Central memory CD4-positive, alpha-beta T cell (primary cell): ENCODE measurements around the gene TRAM2.

ENCODE experiments used
- DNase-seq: peaks from one replicate; pipeline ENCODE4 v3.0.0; 2022

The TRAM2 gene

DNA sequence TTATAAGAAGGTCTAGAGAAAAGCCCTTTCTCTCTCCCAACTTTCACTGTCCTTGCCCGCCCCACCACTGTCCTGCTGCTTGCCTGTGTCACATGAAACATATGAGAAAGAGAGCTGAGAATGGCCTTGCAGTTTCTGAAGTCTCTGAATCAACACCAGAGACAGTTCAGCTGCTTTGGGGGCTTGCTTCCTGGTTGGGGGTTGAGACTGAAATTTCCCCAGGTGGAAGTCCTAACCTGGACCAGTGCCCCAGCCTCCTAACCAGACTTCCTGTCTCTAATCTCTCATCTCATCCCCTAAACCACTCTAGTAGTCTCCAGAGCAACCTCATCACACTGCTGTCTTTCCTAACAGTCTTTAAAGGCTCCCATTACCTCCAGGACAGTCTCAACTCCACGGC is 10.7 kb downstream of the TRAM2 start:
- no peak for DNase-seq

DNA sequence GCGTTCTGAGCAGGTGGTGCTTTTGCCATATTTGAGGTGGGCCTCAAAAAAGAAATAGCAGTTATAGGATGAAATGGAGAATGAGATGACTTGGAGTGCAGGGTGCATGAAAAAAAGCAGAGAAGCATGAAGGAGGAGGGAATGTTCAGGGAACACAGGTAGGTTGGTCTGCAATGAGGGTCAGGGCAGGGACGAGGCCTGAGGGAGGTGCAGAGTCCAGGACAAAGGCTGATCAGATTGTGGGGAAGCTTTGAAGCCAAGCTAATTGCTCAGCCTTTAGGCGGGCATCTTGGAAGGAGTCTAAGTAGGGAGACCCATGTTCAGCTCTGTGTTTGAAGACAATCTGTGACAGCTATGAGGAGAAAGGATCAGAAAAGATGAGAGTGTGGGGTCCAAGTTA is 12.0 kb downstream of the TRAM2 start:
- no peak for DNase-seq

DNA sequence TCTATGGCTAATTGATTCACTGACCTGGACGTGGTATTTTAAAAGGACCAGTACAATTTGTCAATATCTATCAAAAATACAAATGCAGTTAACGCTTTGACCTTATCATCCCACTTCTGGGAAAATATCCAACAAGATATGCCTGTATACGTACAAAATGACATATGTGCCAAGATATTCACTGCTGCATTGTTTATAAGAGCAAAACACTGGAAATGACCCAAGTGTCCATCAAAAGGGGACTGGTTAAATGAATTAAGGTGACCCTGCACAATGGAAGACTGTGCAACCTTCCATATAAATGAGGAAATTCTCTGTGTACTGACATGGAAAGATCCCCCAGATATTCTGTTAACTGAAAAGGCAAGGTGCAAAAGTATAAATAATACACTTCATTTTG is 13.9 kb downstream of the TRAM2 start:
- DNase-seq: no peak

DNA sequence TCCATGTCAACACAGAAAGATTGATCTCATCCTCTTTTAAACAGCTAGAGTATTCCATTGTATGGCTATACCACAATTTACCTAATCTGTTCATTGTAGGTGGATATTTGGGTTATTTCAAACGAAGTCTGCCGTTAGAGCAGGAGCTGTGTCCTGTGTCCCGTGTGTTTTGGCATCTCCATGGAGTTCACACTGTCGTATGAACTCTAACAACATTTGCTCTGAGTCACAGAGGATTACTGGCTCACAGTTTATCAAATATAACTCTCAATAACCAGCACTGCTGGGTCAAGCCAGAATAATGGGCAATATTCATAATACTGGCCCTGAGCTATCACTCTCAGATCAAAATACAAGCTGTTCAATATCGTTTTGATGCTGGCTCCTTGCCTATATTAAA is 16.4 kb downstream of the TRAM2 start:
- DNase-seq: no peak

DNA sequence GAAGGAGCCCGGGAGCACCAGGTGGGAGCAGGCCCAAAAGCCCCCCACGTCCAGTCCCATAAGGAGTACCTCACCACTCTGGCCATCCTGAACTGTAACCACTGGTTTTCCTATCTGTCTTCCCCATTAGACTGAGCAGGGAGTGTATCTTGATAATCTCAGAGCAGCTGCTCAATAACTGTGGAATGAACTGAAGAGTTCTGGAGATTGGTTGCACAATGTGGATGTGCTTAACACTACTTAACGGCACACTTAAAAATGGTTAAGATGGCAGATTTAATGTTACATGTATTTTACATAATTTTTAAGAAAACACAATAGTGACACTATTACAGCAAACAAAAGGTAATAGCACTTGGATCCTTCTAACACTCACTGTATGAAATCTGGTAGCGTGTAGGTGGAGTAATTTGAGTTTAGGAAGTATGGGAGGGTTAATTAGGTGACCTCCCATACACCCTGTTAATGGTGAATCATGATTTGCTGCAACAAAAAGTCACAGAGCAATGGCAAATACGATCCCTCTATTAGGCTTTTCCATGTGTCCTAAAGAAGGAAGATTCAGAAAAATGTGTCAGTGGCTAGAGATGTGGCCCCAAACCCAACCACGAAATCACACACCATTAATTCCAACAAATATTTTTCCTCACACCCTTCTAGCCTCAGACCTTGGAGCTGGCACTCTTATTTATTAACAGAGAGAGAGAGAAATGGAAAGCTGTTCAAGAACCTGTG is 18.4 kb downstream of the TRAM2 start:
- DNase-seq: no peak

DNA sequence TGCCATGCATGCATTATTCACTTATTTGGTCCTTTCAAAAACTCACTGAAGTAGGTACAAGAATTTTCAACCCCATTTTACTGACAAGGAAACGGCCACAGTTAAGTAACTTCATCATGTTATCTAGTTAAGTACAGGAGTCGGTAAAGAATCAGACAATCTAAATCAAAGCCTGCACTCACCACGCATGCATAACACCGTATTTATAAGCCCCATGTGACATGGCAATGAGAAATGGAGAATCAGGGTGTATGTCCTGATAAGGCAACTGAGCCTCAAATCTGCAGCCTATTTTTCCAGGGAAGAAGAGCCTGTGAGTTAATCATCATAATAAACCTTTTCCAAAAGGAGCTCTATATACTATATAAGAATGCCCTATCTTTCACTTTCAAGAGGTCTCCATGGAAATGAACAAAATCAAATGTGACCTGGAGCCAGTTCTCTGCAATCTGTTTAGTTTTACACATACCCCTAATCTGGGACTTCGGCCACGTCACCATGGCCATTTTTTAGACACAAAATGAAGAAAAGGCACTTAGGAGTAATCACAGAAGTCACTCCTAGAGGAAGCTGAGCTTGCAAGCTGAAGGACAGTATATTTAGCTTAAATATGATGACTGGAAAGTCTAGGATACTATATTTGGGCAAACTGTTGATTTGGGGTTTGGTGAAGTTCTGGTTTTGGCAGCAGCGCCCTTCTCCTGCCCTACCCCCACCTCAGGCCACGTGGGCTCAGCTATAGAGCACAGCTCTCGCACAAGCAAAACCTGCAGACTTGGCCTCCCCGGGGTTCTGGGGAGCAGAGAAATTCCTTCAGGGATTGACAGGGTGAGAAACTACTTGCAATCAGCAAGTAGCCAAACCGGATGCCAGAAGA is 19.2 kb downstream of the TRAM2 start:
- DNase-seq: no peak

DNA sequence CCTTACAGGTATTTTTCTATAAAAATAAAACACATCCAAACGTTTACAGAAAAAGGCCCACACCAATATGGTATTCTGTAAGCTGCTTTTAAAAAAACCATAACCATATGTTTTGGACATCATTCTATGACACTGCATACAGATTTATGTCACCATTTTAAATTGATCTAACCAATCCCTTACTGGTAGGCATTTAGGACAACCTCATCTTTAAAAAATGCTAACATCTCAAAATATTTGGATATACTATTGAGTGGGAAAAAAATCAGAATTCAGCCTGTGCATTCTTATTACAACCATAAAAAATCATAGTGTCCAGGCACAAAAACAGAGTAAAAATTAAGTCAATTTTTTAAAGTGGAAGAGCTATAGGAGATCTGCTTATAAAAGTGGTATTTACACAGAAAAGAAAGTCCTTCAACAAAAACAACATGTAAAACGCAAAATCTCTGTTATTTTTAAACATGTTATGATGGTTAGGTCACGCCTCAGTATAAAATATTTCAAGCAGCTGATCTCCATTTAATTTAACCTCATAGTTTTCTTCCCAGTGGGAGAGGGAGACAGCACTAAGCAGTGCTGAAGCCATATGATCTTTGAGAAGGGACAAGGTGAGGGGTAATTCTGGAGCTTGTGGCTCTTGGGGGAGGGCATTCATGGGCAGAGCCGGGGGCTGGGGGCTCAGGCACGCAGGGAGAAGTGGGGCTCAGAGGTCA is 21.2 kb downstream of the TRAM2 start:
- no peak for DNase-seq

DNA sequence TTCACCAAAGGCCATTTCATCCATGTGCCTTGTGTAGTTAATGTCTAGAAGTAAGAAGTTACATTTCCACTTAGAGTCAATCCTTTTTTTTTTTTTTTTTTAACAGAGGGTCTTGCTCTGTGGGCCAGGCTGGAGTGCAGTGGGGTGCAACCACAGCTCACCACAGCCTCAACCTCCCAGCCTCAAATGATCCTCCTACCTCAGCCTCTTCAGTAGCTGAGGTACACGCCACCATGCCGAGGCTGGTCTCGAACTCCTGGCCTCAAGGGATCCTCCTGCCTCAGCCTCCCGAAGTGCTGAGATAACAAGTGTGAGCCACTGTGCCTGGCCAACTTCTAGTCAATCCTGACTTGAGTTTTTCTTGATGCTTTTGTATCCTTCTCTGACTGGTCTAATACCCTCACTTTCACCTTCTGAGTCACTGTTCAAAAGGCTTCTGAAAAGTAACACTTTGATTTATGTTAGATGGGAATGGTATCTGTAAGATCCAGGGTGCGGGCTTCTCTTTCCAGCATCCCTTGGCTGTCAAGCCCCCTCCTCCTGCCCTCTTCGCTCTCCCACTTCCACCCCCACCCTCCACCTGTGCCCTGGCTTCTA is 22.1 kb downstream of the TRAM2 start:
- no peak for DNase-seq

DNA sequence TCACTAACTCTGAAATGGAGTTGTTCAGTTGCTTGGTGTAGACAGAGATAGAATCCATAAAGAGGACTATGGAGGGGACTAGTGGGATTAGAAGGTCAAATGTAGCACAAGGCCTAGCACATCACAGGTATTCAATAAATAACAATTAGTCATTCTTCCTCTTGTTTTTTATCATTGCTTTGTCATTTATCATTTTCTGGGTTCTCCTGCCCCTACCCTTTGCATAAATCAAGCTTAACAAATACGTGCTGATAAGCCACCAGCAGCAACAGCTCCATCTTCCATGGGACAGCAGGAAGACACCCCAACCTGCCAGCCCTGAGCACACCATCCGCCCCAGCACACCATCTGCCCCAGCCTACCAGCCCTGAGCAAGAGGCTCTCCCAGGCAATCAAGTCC is 23.1 kb downstream of the TRAM2 start:
- no peak for DNase-seq

DNA sequence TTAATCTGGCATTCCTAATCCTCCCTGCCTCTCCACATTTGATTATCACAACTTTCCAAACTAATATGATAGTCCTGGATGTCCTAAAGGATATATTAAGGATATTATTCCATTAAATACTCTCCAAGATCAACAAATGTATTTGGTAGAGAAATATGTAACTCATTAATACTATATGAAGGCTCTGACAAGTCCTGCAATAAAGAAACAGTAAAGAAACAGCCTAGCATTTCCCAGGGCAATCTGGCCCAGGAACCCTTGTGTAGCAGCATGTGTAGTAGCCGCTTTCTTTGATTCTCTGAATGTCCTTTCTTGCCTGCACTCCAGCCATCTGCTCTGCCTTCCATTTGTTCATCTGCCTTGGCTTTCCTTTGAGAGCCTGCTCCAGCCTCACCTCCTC is 23.7 kb downstream of the TRAM2 start:
- DNase-seq: no peak

DNA sequence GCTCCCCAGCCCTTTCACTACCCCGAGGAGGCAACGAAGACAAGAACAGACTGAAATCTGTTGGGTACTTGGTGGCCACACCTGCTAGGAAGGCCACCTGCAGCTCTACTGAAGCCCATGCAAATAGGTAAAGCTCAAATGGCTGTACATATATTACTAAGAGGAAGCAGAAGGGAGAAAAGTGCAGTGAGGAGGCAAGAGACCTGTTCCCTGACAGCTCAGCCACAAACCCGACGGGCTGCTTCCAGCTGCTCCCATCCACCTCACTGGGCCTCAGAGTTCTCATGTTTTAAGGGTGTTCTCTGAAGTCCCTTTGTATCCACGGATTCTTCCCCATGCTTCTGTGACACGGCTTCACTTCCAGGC is 24.6 kb downstream of the TRAM2 start:
- DNase-seq: no peak

DNA sequence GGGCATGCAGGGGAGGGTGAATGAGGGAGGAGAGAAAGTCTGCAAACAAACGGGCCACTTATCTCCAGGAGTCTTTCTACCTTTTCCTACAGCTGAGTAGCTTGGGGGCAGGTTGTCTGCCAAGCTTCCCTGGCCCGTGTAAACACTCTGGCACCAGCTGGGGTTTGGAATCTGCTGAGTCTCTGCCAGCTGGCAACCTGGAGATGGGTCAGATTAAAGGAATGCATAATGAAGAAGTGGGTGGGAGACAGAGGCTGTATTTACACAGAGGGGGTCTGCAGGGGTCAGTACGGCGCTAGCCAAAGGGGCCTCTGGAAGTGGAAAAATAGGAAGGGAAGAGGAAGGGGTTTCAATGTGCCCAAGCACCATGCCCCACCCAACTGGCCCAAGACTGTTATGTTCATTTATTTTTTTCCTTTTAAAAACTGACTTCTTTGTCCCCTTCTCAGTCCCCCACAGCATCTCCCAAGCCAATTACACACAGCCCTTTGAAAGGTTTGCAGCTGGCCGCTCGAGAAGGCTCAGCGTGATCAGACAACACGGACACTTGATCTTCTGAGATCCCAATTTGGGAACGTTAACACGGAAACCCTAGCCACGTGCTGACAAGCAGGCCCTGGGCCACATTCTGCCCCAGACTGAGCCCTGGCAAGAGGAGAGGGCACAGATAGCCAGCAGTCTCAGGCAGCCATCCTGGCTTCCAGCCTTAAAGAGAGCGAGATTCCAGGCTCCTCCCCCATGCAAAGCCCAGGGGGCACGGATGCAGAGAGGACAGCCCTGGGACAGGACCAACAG is 25.2 kb downstream of the TRAM2 start:
- DNase-seq: no peak

DNA sequence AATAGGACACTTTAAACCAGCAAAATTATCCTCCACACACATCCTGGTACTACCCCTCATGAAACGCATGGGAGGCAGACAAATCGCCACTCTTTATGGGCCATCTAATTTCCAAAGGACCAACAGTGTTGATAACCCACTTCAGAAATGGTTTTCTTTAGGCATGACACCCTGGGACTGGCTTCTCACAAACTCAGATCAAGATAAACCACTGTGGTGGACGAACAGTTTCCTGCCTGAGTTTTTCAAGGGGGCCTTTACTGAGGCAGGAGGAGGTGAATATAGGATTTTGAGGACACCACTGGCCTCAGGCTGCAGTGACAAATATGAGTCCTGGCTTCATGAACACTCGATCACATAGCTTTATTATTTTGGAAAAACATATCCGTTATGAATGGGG is 26.0 kb downstream of the TRAM2 start:
- DNase-seq: no peak

DNA sequence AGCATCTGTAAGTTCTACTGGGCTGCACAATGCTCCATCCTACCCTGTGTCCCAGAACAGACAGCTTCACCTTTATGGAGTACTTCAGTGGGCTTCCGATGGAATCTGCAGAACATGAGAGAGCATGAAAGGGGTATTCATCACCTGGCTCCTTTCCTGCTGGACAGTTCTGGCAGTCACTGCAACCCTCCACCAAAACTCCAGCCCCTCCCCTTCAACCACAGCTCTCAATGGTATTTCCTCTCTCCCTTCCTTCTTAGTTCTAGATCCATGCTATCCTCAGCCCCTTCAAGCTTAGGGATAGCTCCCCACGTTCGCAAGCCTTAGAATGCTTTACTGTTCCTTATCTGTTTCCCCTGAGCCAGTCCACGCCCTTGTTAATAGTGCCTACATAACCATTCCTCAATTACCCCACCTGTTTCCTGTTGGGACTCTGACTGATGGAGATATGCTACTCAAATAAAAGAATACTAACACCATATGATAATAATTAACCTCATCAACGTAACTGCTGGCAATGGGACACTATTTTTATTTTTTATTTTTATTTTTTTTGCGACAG is 26.8 kb downstream of the TRAM2 start:
- DNase-seq: no peak

DNA sequence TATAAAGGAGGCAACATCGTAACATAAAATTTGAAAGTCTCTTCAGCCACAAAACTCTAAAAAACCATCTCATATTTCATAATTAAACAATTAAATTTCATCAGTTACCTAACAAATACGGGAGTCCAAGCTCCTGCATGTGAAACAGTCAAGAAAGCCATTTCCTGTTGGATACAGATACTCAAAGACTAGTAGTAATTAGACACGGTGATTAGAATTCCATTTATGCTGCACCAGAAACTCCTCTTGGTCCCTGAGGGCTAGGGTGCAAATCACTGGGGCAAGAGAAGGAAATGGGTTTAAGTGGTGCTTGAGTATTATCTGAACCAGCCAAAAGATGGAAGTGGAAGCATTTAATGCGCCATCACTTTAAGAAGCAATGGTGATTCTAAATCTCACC is 27.4 kb downstream of the TRAM2 start:
- DNase-seq: no peak

DNA sequence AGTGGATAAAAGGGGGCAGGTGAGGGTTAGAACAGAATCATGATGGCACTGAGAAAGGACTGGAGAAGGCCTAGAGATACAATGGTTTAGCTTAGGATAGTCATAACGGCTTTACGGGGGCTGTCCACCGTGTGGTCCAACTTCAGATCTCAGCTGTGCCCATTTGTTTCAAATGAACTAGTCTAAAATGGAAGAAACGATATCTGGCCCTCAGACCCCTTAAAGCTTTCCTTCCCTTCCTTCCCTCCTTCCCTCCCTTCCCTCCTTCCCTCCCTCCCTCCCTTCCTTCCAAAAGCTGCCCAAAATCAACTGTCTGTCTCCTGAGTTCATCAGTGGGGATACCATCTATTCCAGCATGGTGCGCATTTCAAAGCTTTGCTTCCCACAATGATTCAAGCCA is 27.9 kb downstream of the TRAM2 start:
- no peak for DNase-seq

DNA sequence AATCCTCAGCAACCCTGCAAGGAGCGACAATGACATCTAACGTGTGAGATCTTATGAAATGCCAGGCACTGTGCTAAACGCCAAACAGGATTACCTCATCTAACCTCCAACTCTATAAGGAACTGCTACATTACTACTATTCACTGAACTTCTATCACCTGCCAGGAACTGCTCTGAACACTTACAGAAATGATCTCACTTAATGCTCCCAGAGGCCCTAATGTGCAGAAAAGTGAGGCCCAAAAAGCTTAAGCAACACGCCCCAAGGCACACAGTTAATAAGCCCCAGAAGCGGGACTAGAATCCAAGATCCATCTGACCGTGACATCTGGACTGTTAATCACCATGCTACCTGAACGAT is 28.5 kb downstream of the TRAM2 start:
- DNase-seq: no peak

DNA sequence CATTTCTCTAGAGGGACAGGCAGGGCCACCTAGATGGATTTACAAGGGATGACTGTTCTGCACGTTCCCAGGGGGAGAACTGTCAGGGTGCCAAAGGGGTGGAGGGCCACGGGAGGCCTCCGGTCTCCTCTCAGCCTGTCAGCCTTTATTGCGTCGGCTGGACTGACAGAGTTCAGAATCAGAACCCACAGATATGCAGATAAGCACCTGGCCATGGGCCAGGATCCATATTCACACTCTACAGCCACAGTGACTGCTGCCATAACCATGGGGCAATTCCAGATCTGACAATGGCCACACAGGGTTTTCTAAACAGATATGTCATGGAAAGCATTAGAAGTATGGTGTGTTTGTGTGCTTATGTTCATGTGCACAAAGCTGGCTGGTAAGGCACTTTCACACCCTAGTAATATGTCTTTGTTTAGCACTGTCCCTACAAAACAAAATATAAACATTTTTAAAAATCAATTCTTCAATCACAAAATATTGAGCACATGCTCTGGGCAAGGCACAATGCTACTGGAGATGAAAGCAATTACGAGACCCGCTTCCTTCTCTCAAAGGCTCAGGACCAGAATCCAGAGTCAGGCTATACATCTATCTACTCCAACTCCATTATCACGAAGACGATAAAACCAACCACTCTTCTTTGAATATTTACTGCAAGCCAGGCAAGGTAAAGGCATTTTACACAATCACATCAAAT is 29.1 kb downstream of the TRAM2 start:
- no peak for DNase-seq

DNA sequence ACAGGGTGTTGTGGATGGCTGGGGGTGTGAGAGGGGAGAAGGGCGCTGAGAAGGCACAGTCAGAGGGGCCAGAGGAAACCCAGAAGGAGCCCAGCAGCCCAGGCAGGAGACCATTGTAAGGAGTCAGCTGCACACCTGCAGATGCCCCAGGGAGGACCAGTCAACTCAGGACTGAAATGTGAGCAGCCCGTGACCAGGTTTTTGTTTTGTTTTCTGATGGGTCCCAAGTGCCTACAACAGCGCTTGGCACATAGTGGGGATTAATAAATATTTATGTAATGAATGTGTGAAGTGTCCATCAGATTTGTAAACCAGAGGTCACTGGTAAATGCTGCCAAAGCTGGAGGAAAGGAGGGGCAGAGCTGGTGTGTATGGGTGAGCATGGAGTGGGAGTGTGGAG is 30.2 kb downstream of the TRAM2 start:
- no peak for DNase-seq

DNA sequence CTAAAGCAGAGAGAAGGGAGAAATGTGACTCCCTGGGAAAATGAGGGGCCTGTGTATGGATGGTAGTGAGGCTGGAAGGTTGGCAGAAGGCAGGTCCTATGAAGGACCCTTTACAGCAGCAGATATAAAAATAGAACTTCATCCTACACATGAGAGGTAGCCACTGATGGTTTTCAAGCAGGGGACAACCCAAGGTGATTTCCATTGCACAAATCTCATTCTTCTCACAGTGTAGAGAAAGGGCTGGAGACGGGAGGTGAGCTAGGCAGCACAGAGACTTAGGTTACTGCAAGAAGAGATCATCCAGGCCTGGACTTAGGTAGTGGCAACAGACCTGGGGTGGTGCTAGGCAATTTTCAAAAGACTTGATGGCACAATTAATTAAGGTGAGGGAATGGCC is 30.7 kb downstream of the TRAM2 start:
- no peak for DNase-seq

DNA sequence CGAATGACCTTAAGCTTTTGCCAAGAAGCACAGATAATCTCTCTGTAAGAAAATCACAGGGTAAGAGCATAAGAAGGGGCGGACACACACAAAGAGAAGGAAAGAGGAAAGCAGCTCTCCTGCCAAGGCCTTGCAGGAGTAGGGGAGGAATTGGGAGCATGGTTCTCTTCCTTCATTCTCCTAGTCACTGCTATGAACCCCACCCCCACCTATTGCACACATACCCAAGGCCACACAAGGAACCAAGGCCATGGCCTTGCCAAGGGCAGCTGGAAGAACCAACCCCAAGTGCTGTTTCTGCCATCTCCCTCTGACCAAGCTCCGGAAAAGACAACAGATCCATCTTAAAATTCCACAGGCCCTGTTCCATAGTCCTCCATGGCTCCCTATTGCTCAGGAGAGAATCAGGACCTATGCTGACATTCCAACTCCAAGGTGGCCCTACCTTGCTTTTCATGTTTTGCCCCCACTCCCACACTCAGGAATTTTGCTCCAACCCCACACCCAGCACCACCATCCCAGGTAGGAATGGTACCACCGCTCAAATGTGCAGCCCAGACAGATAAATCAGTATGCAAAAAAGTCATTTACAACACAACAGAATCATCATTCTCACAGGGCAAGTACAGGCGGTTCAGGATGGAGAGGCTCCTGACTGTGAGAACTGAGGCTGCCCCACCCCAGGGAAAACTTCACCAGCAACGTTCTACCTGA is 31.3 kb downstream of the TRAM2 start:
- DNase-seq: no peak
